HG02678 (cell line): ENCODE results near the gene IL13RA2.

Source experiments
- ATAC-seq: cut with Tn5 transposase; IDR thresholded peaks from one replicate; pipeline ENCODE4 v1.9.1; 2021; ENCODE audit warnings: mild to moderate bottlenecking, moderate library complexity; ENCODE audit not compliant: unreplicated experiment

Gene IL13RA2, protein sequence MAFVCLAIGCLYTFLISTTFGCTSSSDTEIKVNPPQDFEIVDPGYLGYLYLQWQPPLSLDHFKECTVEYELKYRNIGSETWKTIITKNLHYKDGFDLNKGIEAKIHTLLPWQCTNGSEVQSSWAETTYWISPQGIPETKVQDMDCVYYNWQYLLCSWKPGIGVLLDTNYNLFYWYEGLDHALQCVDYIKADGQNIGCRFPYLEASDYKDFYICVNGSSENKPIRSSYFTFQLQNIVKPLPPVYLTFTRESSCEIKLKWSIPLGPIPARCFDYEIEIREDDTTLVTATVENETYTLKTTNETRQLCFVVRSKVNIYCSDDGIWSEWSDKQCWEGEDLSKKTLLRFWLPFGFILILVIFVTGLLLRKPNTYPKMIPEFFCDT

DNA sequence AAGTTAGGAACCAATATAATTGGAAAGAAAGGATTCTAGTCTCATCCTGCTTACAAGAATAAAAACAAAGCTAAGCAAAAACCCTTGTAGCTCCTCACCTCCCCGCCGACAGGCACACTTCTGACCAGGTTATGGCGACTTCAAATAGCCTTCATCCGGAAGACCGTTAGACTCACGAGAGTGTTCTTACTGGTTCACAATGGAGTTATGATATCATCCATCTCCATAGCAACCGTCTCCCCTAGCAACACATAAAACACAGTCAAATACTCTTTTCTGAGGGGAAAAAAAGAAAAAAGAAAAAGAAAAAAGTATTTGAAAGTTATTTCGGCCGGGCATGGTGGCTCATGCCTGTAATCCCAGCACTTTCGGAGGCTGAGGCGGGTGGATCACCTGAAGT is at the start of gene IL13RA2:
Gene IL13RA2 (minus strand): TSS at position 162 of the 400 bp plus-strand sequence. CDS start 347 bp downstream, outside the sequence.
- ATAC-seq = no peak

DNA sequence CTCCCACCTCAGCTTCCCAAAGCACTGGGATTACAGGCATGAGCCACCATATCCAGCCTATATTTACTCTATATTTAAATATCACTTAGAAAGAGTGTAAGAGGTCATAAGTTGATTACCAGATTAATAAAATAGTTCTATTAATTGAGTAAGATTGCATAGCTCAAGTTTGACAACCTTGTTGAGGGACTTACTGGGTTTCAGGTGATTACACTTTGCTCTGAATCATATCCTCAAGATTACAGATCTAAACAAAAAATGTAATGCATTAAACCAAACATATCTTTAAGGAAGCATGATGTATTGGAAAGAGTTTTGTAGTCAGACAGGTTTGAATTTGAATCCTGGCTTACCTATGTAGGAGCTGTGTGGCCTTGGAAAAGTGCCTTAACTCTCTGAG is 47.9 kb upstream of the IL13RA2 start:
- ATAC-seq = no peak

DNA sequence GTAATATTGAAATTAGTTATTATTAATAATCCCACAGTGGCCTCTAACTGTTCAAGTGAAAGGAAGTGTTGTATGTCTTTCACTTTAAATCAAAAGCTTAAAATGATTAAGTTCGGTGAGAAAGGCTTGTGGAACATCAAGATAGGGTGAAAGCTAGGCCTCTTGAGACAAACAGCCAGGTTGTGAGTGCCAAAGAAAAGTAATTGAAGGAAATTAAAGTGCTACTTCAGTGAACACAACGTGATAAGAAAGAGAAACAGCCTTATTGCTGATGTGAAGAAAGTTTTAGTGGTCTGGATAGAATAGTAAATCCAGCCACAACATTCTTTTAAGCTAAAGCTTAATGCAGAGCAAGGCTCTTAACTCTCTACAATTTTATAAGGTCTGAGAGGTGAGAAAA is 42.6 kb upstream of the IL13RA2 start:
- ATAC-seq = no peak

DNA sequence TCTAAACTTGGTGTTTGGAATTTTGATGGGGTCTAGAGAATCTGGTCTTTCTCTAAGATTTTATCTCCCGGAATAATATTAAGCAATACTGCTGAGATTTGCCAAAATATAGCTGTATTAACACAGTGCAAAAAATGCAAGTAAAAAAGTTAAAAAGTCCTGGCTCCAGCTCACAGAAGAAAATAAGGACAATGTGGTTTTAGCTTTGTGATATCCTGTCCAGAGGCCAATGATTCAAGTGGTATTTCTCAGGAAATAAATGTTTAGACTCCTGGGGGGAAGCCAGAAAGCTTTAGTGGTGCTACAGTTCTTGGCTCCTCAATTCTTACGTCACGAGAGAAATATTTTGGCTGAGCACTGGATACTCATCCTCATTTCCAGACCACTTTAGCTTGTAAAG is 40.9 kb upstream of the IL13RA2 start:
- ATAC-seq = no peak

DNA sequence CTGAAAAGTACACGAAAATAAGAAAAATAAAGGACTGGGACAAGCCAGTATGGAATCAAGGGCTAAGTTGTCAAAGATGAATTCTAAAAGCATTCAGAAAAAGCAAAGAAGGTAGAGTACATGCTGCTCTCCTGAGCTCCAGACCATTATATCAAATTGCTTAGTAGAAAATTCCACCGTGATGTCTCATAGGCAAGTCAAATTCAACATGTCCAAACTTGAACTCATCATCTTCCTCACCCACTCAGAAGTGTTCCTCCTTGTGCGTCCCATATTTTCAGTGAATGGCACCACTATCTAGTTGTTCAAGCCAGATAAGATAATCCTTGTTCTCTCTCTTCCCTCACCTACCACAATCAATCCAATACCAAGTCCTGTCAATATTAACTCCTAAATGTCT is 37.5 kb upstream of the IL13RA2 start:
- ATAC-seq = no peak

DNA sequence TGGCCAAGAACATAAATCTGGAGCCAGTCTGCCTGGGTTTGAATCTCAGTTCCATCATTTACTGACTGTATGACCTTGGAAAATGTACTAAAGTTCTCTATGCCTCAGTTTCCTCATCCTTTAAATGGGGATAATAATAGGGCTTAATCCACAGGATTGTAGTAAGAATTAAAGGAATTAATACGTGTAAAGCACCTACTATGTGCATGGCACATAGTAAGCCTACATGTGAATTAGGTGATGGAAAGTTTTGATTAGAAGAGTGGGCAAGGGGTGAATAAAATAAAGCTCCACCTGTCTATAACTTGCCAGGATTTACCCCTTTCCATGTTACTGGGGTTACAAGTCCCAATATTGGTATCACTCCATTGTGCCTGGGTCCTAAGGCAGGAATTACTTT is 35.8 kb upstream of the IL13RA2 start:
- ATAC-seq = no peak

DNA sequence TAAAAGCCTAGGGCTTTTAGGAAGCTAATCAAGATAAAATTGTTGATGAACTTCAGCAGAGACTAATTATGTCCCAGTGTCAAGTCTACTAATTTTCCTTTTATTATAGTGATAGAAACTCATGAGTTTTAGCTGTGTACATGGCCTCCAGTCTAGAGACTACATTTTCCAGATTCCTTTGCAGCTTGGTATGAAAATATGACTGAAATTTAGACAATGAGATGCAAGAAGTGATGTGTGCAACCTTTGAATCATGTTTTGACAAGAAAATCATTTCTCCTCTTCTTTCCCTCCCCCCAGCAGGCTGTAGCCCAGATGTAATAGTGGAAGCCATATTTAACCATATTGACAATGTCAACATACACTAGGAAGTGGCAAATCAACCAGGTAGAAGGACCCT is 30.3 kb upstream of the IL13RA2 start:
- ATAC-seq = no peak

DNA sequence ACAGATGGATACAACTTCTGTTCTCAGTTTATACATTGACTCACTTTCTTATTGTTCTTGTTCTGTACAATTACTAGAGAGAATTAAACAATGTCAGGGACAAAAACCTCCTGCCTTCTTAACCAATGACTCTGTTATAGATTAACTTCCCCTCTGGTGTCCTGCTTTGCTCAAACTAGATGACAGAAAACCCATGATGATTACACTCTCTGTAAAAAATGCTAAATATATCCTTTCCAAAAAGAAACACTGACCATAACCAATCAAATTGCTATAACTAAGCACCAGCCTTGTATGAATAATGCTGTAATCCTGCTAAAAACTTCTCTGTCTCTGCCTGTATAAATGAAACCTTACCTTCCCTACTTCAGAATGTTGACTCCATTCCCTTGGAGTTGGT is 29.8 kb upstream of the IL13RA2 start:
- no peak for ATAC-seq

DNA sequence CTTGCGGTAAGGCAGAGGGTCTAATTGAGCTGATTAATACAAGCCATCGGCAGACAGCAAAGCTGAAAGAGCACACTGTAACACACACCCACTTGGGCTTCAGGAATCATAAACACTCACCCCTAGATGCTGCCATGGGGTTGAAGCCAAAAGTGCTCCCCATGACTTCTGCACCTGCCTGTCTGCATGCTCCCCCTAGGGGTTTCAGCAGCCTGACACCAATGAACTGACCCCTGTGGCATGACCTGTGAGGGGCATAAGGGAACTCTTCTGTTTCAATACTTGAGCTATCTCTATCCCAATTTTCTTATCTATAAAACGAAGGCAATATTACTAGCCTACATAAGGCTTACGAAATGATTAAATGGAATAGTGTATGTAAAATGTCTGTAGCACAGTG is 23.0 kb upstream of the IL13RA2 start:
- ATAC-seq = no peak

DNA sequence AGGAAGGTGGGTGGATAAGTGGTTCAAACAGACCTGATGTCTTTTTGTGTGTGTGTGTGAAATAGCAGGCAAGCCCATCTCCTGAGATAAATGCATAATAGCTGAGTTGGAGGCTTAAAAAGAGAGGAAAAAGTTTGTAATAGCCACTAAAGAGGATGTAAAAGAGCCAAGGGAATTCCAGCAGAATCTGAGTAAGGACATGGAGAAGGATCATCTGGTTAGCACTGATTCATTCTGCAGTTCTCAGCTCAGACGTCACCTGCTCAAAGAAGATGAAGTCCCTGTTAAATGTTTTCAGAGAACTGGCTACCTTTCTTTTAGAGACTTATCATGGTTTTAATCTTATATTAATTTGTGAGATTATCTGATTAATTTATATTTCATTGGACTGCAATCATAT is 21.0 kb upstream of the IL13RA2 start:
- ATAC-seq = no peak

DNA sequence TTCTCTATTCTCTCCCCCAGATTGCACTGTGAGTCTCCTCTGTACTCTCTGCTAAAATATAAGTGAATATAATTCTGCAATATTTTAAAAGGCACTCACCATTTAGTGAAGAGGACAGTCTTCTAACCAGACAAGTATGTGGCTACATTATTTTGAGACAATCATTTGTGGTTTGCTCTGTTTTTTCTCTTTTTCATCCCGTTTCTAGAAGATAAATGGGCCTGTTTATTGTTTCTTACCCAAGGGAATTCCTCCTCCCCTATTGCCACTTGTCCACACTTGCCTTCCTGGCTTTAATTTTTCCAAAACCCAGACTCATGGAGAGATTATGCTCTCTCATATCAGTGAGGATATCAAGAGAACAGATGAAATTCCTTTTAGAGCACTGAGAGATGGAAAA is 18.6 kb upstream of the IL13RA2 start:
- no peak for ATAC-seq

DNA sequence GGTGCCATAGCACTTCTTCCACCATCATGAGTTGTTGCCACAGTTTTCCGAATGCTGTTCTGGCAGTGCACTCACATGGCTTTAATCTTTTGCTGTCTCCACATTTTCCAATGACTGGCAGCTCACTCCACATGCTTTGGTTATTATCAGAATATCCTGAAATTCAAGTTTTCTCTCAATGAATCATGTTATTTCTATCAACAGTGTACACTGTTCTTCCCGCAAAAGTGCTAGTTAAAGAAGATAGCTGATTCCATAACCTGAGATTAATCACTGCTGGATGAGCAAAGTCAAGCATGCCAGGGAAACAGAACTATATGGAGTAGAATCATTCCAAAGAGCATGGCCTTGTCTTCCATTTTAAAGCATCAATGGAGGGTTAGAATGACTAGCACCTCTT is 14.6 kb upstream of the IL13RA2 start:
- no peak for ATAC-seq

DNA sequence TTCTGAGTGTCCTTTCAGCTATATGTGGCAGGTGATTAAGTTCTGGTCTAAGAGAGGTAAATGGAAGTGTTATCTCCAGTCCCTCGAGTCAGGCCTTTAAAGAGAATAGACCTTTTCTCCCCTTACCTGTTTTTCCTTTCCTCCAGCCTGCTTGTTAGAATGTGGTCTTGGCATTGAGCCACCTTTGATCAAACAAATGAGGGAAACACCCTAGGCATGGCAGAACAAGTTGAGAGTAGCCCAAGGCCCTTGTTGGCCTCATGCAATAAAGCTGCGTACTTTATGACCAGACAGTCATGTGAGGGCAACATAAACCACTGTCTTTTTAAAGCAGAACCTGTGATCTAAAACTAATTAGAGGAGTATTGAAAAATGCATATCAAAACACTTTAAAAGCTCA is 13.2 kb upstream of the IL13RA2 start:
- no peak for ATAC-seq

DNA sequence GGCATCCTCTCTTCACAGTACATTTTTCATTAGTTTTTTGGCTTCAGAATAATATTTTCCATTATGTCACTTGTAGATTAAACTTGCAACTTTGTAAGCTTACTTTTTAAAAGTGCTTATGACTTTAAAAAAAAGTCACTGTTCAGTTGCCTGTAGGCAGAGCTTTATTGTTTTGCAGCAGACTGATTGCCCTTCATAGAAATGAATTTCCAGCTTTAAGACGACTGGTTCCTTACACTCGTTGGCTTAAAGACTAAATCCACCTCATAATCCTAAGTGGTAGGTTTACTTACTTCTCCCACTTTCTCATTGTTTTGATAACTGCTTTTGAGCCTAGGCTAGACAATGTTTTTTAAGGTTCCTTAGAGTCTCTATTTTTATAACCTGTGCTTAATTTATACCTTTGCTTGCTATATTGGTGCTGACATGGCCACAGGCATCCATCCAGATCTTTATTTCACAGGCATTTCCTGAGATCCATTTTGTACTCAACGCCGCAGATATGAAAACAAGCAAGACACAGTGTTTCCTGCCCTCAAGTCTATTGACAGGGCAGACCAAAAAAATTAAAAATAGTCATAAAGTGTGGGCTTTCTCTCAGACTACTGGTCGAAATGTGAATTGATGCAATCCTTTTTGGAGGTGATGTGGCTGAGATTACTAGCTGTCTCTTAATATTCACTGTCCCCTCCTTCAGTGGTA is 12.6 kb upstream of the IL13RA2 start:
- no peak for ATAC-seq

DNA sequence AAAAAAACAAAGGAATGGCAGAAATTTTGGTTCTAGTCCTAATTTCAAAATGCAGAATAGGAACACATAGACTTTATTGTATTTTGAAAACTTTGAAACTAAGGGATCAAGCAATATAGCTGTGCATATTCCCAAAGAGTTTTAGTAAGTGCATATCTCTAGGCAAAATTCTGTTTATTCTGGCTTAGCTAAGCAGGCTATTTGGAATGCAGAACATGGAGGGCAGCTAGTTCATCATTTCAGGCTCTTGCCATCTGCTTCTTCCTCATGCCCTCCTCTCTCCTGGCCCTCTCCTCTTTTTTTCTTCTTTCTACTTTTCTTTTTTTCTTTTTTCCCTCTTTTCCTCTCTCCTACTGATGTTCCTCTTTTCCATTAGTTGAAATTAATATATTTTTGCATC is 12.0 kb upstream of the IL13RA2 start:
- no peak for ATAC-seq

DNA sequence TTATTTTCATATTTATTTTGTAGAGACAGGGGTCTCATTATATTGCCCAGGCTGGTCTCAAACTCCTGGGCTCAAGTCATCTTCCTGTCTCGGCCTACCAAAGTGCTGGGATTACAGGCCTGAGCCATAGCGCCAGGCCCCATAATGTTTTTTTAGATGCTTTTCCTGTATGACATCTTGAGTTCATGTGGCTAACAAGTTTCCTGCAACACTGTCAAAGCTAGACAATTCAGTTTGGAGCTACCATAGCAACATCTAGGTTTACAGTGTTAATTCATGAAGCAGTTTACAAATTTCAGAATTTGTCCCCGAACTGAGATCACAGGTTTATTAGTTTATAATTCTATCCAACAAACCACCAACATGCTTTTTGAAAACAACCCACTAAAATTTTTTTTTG is 6.4 kb upstream of the IL13RA2 start:
- ATAC-seq = no peak

DNA sequence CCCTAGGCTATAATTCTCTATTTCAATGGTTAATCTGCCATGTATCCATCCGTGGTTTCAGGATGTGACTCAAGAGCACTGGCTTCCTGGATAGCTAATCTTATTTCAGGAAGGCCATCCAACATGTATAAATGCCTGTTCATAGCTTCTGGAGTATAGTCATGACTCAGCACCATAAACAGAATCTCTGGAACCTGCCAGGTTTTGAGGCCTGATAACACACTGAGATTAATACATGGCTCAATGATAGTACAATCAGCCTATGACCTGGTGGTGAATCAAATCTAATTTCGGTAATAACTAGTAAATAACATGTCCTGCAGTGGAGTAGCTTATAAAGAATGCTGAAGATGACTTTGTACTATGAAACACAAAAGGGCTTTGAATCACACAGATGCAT is 5.7 kb upstream of the IL13RA2 start:
- ATAC-seq = no peak

DNA sequence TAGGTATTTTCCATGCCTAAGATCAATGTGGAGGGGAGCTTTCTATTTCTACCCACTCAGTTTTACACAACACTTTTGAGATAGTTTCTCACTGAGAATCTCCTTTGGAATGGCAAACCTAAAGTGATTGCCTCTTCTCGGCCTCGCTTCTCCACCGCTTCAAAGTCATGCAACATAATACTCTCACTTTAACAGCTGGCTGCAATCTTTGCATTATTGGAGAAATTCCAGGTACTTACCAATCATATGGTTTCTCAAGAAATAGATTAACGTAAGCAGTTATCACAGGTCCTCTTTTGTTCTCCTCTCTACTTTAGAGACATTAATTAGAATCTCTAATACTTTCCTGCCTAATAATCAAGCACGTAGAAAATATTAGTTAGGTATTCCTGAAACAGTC is 3.7 kb upstream of the IL13RA2 start:
- no peak for ATAC-seq

DNA sequence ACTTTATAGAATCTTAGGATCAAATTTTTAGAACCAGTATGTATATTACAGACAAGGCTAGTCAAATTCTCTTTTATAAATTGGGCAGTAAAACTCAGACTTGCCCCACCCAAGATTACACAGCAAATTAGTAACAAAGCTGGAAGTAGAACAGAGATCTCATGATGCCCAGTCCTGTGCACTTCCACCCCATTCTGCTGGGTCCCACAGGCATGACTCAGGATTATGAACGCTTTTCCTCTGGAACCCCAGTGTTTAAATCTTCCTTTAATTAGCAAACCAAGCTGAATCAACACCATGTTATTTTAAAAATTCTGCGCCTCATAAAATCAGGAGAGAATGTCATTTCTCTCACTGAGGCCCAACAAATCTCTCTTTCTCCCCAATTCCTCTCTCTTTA is 1.5 kb upstream of the IL13RA2 start:
- no peak for ATAC-seq

DNA sequence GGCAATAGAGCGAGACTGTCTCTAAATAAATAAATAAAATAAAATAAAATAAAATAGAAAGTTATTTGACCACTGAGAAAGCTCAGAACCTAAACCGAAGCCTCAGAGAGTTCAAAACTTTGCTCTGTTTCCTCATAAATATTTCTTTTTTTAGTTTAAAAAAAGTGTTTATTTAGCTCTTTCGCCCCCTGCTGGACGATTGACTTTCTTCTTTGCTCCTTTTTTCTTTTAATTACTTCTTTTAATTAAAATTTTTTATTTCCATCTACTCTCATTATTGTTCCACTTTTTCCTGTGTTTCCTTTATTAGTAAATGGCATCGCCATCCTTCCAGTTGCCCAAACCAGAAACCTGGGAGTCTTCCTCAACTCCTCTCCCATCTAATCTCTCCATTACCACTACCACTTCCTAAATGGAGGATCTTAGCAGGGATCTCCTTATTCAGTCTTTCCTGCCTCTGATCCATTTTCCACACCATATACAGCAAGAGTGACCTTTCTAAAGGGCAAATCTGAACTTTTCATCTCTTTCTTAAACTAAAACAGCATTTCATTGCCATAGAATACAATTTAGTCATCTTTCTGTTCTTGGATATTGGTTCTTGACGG is 728 bp upstream of the IL13RA2 start:
- no peak for ATAC-seq

DNA sequence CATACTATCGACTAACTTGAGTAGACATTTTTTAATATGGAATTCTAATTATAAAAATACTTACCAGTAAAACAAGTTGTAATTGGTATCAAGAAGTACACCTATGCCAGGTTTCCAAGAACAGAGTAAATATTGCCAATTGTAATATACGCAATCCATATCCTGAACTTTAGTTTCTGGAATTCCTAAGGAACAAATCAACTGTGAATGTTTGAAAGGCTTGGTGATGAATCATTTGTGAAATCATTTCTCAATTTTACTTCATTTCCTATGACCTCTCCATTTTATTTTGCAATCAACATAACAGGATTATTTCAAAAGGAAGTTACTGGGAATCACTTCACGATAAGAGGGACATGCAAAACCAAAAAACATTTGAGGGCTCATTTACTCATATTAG is 3.7 kb downstream of the IL13RA2 start:
- ATAC-seq = no peak

DNA sequence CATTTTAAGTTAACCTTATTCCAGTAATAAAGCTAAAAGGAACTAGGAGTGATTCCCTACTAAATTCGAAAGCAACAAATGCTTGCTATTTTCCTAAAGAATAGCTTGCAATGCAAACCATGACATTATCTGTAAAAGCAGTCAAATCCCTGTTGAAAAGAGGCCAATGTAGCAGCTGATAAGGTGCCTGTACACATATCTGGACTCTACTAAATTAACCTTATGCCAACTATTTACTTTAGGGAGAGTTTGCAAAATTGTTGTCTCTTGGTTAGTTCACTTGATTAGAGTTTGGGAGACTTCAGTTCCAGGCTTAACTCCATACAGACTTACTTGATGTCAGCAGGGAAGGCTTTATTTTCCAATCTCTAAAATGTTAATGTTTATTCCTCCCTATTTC is 6.0 kb downstream of the IL13RA2 start:
- ATAC-seq = no peak
